ENCODE data around the gene PSME3IP1.

- TF ChIP-seq CEBPB (IDR thresholded peaks at IDR 0.05; ENCODE audit: low read depth, low read length) (no peak), CTCF (conservative IDR thresholded peaks at IDR 0.05; ENCODE audit: low read depth, low read length) (no peak), RFX5 (IDR thresholded peaks at IDR 0.05; ENCODE audit: low read depth, low read length) (no peak), FOS (IDR thresholded peaks at IDR 0.05; ENCODE audit: low read depth, low read length) (no peak), POLR2A (IDR thresholded peaks at IDR 0.05; ENCODE audit: low read depth, low read length) (no peak), MAZ (IDR thresholded peaks at IDR 0.05; ENCODE audit: borderline replicate concordance, low read depth, low read length) (no peak), BHLHE40 (IDR thresholded peaks at IDR 0.05; ENCODE audit: low read depth, low read length) (no peak)
These were observed 26.4 kb downstream of the PSME3IP1 start for GRCh38 chr16:57159447-57159846.
